ENCODE measurements around the gene METTL6.
"Not testable (repeated sequence)": the region's sequence is repeated elsewhere in the genome, so short reads cannot be mapped to it uniquely, and the experiment has no call there.

The METTL6 gene

GRCh38 chr3:15460891-15461531 lies 33.7 kb upstream of the METTL6 start:
- Histone ChIP-seq H3K4me3 (ENCODE audit: severe bottlenecking) (no peak overlapping the region), H3K4me1 (ENCODE audit: insufficient read depth, poor library complexity, severe bottlenecking) (no peaks in the 10 kb centered on the region), H3K36me3 (ENCODE audit: low read depth) (no peaks in the 10 kb centered on the region), H3K27ac (ENCODE audit: poor library complexity, severe bottlenecking) (no peak overlapping the region), H3K9me3 (ENCODE audit: severe bottlenecking) (no peaks in the 10 kb centered on the region), H3K27me3 (ENCODE audit: insufficient read depth, poor library complexity, severe bottlenecking) (no peaks in the 10 kb centered on the region)
- ATAC-seq (ENCODE audit: low read depth) (no peak), DNase-seq (ENCODE audit: low spot score) (no peak)
- TF ChIP-seq, protein P1, sequence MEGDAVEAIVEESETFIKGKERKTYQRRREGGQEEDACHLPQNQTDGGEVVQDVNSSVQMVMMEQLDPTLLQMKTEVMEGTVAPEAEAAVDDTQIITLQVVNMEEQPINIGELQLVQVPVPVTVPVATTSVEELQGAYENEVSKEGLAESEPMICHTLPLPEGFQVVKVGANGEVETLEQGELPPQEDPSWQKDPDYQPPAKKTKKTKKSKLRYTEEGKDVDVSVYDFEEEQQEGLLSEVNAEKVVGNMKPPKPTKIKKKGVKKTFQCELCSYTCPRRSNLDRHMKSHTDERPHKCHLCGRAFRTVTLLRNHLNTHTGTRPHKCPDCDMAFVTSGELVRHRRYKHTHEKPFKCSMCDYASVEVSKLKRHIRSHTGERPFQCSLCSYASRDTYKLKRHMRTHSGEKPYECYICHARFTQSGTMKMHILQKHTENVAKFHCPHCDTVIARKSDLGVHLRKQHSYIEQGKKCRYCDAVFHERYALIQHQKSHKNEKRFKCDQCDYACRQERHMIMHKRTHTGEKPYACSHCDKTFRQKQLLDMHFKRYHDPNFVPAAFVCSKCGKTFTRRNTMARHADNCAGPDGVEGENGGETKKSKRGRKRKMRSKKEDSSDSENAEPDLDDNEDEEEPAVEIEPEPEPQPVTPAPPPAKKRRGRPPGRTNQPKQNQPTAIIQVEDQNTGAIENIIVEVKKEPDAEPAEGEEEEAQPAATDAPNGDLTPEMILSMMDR (IDR thresholded peaks at IDR 0.05; ENCODE audit: poor library complexity, severe bottlenecking) = no peak

DNA sequence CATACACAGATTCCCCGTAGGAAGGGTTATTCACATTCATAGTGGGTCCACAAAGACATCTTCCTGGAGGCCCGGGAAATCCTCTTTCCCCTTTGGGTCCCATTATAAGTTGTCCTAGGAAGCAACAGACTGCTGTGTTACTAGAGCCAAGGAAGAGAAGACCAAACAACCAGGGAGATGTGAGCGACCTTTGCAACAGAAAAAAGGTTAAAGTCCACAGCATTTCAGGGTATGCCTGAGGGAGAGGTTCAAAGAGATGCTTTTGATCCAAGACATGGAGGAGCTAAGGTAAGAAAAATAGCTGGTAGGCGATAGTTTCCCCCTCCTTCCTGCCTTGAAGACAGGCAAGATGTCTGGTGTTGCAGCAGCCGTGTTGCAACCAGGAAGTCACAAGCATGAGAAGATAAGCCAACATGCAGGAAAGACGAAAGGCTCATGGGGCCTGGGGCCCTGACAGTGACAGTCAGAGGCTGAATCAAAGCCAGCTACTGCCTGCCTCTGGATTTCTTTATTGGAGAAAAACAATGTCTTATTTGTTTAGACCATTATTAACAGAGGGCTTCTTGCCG lies 31.0 kb upstream of the METTL6 start:
- no peaks in the 10 kb centered on the region for H3K27me3 ChIP-seq (ENCODE audit: insufficient read depth, poor library complexity, severe bottlenecking)
- DNase-seq (ENCODE audit: low spot score) (no peak), ATAC-seq (ENCODE audit: low read depth) (no peak)
- H3K27ac ChIP-seq (ENCODE audit: poor library complexity, severe bottlenecking) = no peak overlapping the region
- H3K4me1 ChIP-seq (ENCODE audit: insufficient read depth, poor library complexity, severe bottlenecking) = no peaks in the 10 kb centered on the region
- H3K4me3 ChIP-seq (ENCODE audit: severe bottlenecking) = no peak overlapping the region
- no peaks in the 10 kb centered on the region for H3K36me3 ChIP-seq (ENCODE audit: low read depth)
- no peaks in the 10 kb centered on the region for H3K9me3 ChIP-seq (ENCODE audit: severe bottlenecking)
- TF ChIP-seq, protein P1 (IDR thresholded peaks at IDR 0.05; ENCODE audit: poor library complexity, severe bottlenecking) = no peak

DNA sequence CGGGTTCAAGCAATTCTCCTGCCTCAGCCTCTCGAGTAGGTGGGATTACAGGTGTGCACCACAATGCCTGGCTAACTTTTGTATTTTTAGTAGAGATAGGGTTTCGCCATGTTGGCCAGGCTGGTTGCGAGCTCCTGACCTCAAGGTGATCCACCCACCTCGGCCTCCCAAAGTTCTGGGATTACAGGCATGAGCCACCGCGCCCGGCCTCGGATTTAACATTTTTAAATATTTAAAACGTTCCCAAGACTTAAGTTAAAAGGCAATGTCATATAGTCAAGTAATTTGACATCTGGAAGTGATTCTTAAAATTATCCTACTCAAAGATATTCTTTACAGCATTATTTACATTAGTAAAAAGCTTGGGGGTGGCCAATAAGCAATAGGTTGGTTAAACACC lies 29.6 kb upstream of the METTL6 start:
- not testable (repeated sequence) for ATAC-seq (ENCODE audit: low read depth); H3K27me3 ChIP-seq (ENCODE audit: insufficient read depth, poor library complexity, severe bottlenecking); H3K4me1 ChIP-seq (ENCODE audit: insufficient read depth, poor library complexity, severe bottlenecking); H3K9me3 ChIP-seq (ENCODE audit: severe bottlenecking); H3K36me3 ChIP-seq (ENCODE audit: low read depth); H3K4me3 ChIP-seq (ENCODE audit: severe bottlenecking); DNase-seq (ENCODE audit: low spot score); H3K27ac ChIP-seq (ENCODE audit: poor library complexity, severe bottlenecking)

DNA sequence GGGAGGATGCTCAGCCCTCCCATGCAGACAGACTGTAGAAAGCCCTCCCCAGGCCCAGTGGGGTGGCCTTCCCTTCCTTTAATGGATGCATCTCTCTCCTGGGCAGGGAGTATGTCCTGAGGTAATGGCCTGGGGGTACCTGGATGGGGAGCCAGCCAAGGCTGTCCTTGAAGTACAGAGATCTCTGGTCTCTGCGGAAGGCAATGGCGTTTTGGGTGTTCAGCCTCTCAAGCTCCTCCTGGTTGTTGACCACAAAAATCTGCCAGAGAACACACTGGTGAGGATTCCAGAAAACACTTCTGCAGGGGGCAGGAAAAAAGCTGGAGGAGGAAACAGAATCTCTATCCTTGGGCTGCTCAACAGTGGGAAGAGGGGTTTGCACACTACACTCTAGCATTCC lies 29.0 kb upstream of the METTL6 start:
- TF ChIP-seq, protein P1 (IDR thresholded peaks at IDR 0.05; ENCODE audit: poor library complexity, severe bottlenecking) = no peak
- no peak for DNase-seq (ENCODE audit: low spot score)
- ATAC-seq (ENCODE audit: low read depth) = no peak
- Histone ChIP-seq H3K36me3 (ENCODE audit: low read depth) (no peaks in the 10 kb centered on the region), H3K4me3 (ENCODE audit: severe bottlenecking) (no peak overlapping the region), H3K9me3 (ENCODE audit: severe bottlenecking) (no peaks in the 10 kb centered on the region), H3K4me1 (ENCODE audit: insufficient read depth, poor library complexity, severe bottlenecking) (no peaks in the 10 kb centered on the region), H3K27me3 (ENCODE audit: insufficient read depth, poor library complexity, severe bottlenecking) (no peaks in the 10 kb centered on the region), H3K27ac (ENCODE audit: poor library complexity, severe bottlenecking) (no peak overlapping the region)

GRCh38 chr3:15455756-15456155 lies 28.4 kb upstream of the METTL6 start:
- H3K36me3 ChIP-seq (ENCODE audit: low read depth) = no peaks in the 10 kb centered on the region
- no peak for DNase-seq (ENCODE audit: low spot score)
- TF ChIP-seq, protein P1 (IDR thresholded peaks at IDR 0.05; ENCODE audit: poor library complexity, severe bottlenecking) = no peak
- no peak for ATAC-seq (ENCODE audit: low read depth)
- no peaks in the 10 kb centered on the region for H3K9me3 ChIP-seq (ENCODE audit: severe bottlenecking)
- no peaks in the 10 kb centered on the region for H3K27me3 ChIP-seq (ENCODE audit: insufficient read depth, poor library complexity, severe bottlenecking)
- no peaks in the 10 kb centered on the region for H3K4me1 ChIP-seq (ENCODE audit: insufficient read depth, poor library complexity, severe bottlenecking)
- no peak overlapping the region for H3K4me3 ChIP-seq (ENCODE audit: severe bottlenecking)
- no peak overlapping the region for H3K27ac ChIP-seq (ENCODE audit: poor library complexity, severe bottlenecking)
